ENCODE results near the gene RASSF10.

The RASSF10 gene

GRCh38 chr11:13055200-13055599, 46.1 kb downstream of the RASSF10 start:
- DNase-seq (ENCODE audit: low read depth): no peak

GRCh38 chr11:13061294-13061990, 52.3 kb downstream of the RASSF10 start:
- no peak for DNase-seq (ENCODE audit: low read depth)

Measured in T follicular helper cell (primary cell).